Measurements from ENCODE around the gene COQ6.

DNA sequence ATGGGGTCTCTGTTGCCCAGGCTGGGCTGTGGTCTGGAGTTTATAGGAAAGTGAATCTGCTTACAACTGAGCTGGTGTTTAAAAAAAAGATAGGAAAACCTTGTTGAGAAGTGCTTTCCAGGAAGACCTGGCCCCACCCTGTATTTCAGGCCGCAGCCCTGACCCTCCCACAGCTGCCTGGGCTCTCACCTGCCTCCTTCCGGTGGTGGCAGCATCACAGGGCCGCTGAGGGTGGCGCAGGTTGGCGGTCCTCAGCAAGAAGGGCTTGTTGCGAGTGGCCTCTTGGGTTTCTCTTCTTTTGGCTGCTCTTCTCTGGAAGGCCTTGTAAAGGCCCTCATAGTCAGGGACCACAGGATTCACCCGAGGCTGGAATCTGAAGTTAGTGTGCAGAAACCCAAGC is 7.9 kb upstream of the COQ6 start:
- no peak for TF ChIP-seq POLR2A (IDR thresholded peaks at IDR 0.05)
- TF ChIP-seq, protein P1, sequence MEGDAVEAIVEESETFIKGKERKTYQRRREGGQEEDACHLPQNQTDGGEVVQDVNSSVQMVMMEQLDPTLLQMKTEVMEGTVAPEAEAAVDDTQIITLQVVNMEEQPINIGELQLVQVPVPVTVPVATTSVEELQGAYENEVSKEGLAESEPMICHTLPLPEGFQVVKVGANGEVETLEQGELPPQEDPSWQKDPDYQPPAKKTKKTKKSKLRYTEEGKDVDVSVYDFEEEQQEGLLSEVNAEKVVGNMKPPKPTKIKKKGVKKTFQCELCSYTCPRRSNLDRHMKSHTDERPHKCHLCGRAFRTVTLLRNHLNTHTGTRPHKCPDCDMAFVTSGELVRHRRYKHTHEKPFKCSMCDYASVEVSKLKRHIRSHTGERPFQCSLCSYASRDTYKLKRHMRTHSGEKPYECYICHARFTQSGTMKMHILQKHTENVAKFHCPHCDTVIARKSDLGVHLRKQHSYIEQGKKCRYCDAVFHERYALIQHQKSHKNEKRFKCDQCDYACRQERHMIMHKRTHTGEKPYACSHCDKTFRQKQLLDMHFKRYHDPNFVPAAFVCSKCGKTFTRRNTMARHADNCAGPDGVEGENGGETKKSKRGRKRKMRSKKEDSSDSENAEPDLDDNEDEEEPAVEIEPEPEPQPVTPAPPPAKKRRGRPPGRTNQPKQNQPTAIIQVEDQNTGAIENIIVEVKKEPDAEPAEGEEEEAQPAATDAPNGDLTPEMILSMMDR (IDR thresholded peaks at IDR 0.05): no peak

Measured in prostate gland (tissue), 2 donors.